Measurements from ENCODE around the gene OPCML. TPM values are rescaled to one million over a fixed set of nuclear protein-coding genes. Genes with fewer than 3 reads are reported as not detected.

Gene OPCML
- total RNA-seq, 1 experiment from 2014 or later = 0.13 TPM

DNA sequence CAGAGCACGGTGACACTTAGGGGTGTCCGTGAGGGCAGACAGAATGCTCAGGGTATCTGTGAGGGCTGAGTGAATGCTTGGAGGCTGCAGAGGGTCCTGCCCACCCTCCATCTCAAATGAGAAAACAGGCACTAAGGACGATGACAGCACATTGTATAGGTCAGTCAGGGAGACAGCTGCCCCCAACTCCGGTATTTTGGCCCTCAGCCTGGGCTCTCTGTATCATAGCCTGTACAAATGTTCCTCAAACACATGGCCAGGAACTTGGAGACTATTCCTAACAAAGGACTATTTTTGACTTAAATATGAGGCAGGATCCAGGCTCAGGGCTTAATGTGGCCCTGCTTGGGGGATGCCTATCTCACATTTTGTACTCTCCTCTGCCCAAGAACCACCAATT, 145.4 kb downstream of the OPCML start:
- Histone ChIP-seq H3K27me3 (replicated peaks; ENCODE audit: insufficient read depth, low read depth, low read length, poor library complexity) (no peaks in the 10 kb centered on the region), H3K4me1 (ENCODE audit: insufficient read depth, low read length, poor library complexity, severe bottlenecking) (no peaks in the 10 kb centered on the region), H3K4me3 (ENCODE audit: low read depth, low read length, poor library complexity, severe bottlenecking) (no peak overlapping the region), H3K36me3 (ENCODE audit: insufficient read depth, low read length, poor library complexity, severe bottlenecking) (no peaks in the 10 kb centered on the region), H3K27ac (ENCODE audit: low read depth, low read length, poor library complexity, severe bottlenecking) (no peak overlapping the region), H3K9me3 (ENCODE audit: low read depth, low read length, poor library complexity, severe bottlenecking) (peaks cover 48% of the 10 kb centered on the region)
- POLR2A ChIA-PET (ENCODE audit: low non-redundant PET) = no interaction called here
- BruUV-seq (replicated peaks) = no TSS peak
- intact Hi-C loops (cut with micrococcal nuclease; ENCODE audit: unreplicated experiment) = no loop called here
- no peak for DNase-seq (ENCODE audit: low spot score)
- CTCF ChIA-PET = no interaction called here
- TF ChIP-seq, protein P1, sequence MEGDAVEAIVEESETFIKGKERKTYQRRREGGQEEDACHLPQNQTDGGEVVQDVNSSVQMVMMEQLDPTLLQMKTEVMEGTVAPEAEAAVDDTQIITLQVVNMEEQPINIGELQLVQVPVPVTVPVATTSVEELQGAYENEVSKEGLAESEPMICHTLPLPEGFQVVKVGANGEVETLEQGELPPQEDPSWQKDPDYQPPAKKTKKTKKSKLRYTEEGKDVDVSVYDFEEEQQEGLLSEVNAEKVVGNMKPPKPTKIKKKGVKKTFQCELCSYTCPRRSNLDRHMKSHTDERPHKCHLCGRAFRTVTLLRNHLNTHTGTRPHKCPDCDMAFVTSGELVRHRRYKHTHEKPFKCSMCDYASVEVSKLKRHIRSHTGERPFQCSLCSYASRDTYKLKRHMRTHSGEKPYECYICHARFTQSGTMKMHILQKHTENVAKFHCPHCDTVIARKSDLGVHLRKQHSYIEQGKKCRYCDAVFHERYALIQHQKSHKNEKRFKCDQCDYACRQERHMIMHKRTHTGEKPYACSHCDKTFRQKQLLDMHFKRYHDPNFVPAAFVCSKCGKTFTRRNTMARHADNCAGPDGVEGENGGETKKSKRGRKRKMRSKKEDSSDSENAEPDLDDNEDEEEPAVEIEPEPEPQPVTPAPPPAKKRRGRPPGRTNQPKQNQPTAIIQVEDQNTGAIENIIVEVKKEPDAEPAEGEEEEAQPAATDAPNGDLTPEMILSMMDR (conservative IDR thresholded peaks at IDR 0.05; ENCODE audit: low read depth, low read length) = no peak
- TF ChIP-seq EZH2 (IDR thresholded peaks at IDR 0.05; ENCODE audit: borderline replicate concordance, low read depth, low read length, poor library complexity, severe bottlenecking) = no peak

DNA sequence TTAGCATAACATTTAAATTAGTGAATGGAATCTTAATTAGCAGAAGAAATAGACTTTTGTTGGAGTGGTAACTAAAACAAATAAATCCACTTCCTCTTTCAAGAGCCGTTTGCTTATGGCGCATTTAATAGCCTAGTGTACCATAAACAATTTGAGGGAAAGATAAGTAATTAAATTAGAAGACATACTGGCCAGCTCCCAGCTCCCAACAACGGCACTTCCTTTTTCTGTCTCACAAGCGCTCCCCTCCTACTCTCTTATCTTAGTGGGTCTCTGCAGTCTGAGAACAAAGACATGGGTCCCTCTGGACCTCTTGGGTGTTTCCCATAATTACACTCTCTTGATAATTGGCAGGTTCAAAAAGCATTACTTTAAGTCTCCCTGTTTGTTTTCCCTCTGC, 146.0 kb downstream of the OPCML start:
- no peaks in the 10 kb centered on the region for H3K36me3 ChIP-seq (ENCODE audit: insufficient read depth, low read length, poor library complexity, severe bottlenecking)
- DNase-seq (ENCODE audit: low spot score) = no peak
- no peak overlapping the region for H3K27ac ChIP-seq (ENCODE audit: low read depth, low read length, poor library complexity, severe bottlenecking)
- H3K4me3 ChIP-seq (ENCODE audit: low read depth, low read length, poor library complexity, severe bottlenecking) = no peak overlapping the region
- POLR2A ChIA-PET (ENCODE audit: low non-redundant PET) = no interaction called here
- BruUV-seq (replicated peaks) = no TSS peak
- no peaks in the 10 kb centered on the region for H3K4me1 ChIP-seq (ENCODE audit: insufficient read depth, low read length, poor library complexity, severe bottlenecking)
- CTCF ChIA-PET = no interaction called here
- intact Hi-C loops (cut with micrococcal nuclease; ENCODE audit: unreplicated experiment) = no loop called here
- H3K27me3 ChIP-seq (replicated peaks; ENCODE audit: insufficient read depth, low read depth, low read length, poor library complexity) = no peaks in the 10 kb centered on the region
- no peak for TF ChIP-seq EZH2 (IDR thresholded peaks at IDR 0.05; ENCODE audit: borderline replicate concordance, low read depth, low read length, poor library complexity, severe bottlenecking)
- TF ChIP-seq, protein P1 (conservative IDR thresholded peaks at IDR 0.05; ENCODE audit: low read depth, low read length) = no peak
- H3K9me3 ChIP-seq (ENCODE audit: low read depth, low read length, poor library complexity, severe bottlenecking) = peaks cover 49% of the 10 kb centered on the region

DNA sequence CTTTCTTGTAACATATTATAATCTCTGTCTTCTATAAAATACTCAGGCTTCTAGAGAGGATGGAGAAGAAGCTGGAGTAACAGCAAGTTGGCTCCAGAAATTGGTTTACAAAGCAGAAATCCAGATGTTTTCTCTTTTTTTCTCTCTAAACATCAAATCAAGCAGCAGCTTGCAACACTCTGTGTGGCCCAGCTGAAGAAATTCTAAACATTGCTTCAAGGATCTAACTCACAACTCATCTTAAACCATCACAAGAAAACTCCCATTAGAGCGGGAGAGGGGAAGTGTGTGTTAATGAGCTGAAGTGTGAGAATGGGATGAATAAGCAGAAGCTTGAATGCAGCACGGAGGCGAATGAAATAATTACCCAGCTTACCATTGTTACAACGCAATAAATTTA, 146.5 kb downstream of the OPCML start:
- TF ChIP-seq, protein P1 (conservative IDR thresholded peaks at IDR 0.05; ENCODE audit: low read depth, low read length) = no peak
- no peak for TF ChIP-seq EZH2 (IDR thresholded peaks at IDR 0.05; ENCODE audit: borderline replicate concordance, low read depth, low read length, poor library complexity, severe bottlenecking)
- Histone ChIP-seq H3K36me3 (ENCODE audit: insufficient read depth, low read length, poor library complexity, severe bottlenecking) (no peaks in the 10 kb centered on the region), H3K27ac (ENCODE audit: low read depth, low read length, poor library complexity, severe bottlenecking) (no peak overlapping the region), H3K27me3 (replicated peaks; ENCODE audit: insufficient read depth, low read depth, low read length, poor library complexity) (no peaks in the 10 kb centered on the region), H3K9me3 (ENCODE audit: low read depth, low read length, poor library complexity, severe bottlenecking) (peaks cover 50% of the 10 kb centered on the region), H3K4me1 (ENCODE audit: insufficient read depth, low read length, poor library complexity, severe bottlenecking) (no peaks in the 10 kb centered on the region), H3K4me3 (ENCODE audit: low read depth, low read length, poor library complexity, severe bottlenecking) (no peak overlapping the region)
- DNase-seq (ENCODE audit: low spot score) = no peak
- CTCF ChIA-PET = no interaction called here
- POLR2A ChIA-PET (ENCODE audit: low non-redundant PET) = no interaction called here
- no TSS peak for BruUV-seq (replicated peaks)
- intact Hi-C loops (cut with micrococcal nuclease; ENCODE audit: unreplicated experiment) = no loop called here

All from A673 (cell line).